Testis (tissue), 2 donors: Measurements from ENCODE around the gene SKAP1.

ENCODE experiments used
- CTCF ChIP-seq, 3 experiments: fragments of 450-650 bp in 2 of 3; fragments of 200-600 bp in 1 of 3; sonication (generic) in 1 of 3; IDR thresholded peaks; one replicate each; pipeline ENCODE4 v1.5.1; 2016 to 2019; ENCODE audit warnings: antibody characterized with exemption in 3 of 3, mild to moderate bottlenecking in 2 of 3, moderate library complexity in 1 of 3
- POLR2A ChIP-seq: fragments of 450-650 bp; IDR thresholded peaks from one replicate; pipeline ENCODE4 v1.6.1; 2017; ENCODE audit warnings: antibody characterized with exemption, mild to moderate bottlenecking, moderate library complexity

DNA sequence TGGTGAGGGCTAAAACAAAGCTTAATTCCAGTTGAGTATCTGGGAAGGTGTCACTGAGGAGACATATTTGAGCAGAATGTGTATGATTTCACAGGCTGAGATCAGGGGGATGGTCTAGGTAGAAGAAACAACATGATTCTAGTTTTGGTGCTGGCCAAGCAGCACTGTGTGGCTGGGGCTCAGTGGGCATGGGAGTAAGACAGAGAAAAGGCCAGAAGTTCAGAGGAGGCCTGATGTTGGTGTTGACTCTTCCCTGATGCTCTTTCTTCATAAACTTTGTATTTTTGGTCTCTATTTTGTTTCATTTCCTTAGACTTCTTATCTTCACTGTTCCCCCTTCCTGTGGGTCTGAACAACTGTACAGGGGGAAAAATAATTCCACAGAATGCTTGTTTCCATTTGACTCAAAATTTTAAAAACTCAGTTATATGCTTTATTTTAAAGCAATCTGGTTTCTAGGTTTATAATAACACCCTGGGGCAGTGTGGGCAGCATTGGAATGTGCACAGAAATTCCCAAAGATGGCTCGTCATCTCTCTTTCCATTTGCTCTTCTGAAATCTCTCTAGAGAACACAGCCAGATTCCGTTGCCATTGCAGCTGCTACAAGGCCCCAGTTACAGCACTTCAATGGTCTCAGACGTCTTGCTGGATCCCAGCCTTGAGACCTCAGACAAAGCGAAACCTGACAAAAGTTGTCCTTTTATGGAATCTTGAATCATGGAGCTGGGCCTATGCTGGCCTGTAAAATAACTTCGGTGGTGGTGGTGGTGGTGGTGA, 254.1 kb downstream of the SKAP1 start:
- TF ChIP-seq CTCF (IDR thresholded peaks at IDR 0.05) (no peak), POLR2A (no peak)
